IPS-15b (cell line): Measurements from ENCODE around the gene ZNF12.
A peak's percentile ranks its signal among the peaks of the same experiment; 100 is the strongest.
"Not testable (repeated sequence)": the region's sequence is repeated elsewhere in the genome, so short reads cannot be mapped to it uniquely, and the experiment has no call there.

Experiments used
- H3K27me3 ChIP-seq: one replicate; pipeline ENCODE4 v1.6.1; 2013; ENCODE audit warnings: low read length; ENCODE audit not compliant: control insufficient read depth, insufficient read depth
- H3K36me3 ChIP-seq: one replicate; pipeline ENCODE4 v1.6.1; 2013; ENCODE audit warnings: low read length; ENCODE audit not compliant: control insufficient read depth, insufficient read depth
- H3K4me1 ChIP-seq: one replicate; pipeline ENCODE4 v1.6.1; 2013; ENCODE audit warnings: mild to moderate bottlenecking, low read length; ENCODE audit not compliant: control insufficient read depth, insufficient read depth
- H3K4me3 ChIP-seq: one replicate; pipeline ENCODE4 v1.5.1; 2013; ENCODE audit warnings: low read depth, low read length
- H3K9ac ChIP-seq: one replicate; pipeline ENCODE4 v1.6.1; 2013; ENCODE audit warnings: low read depth, mild to moderate bottlenecking, low read length
- H3K9me3 ChIP-seq: one replicate; pipeline ENCODE4 v1.6.1; 2013; ENCODE audit warnings: mild to moderate bottlenecking, low read length; ENCODE audit not compliant: control insufficient read depth, insufficient read depth

The ZNF12 gene

GRCh38 chr7:6725003-6725402 lies 18.3 kb upstream of the ZNF12 start:
- Histone ChIP-seq H3K36me3 (no peaks in the 10 kb centered on the region), H3K4me1 (no peaks in the 10 kb centered on the region), H3K27me3 (no peaks in the 10 kb centered on the region), H3K9ac (no peak overlapping the region), H3K4me3 (no peak overlapping the region), H3K9me3 (no peaks in the 10 kb centered on the region)

GRCh38 chr7:6724351-6724750 lies 17.6 kb upstream of the ZNF12 start:
- H3K36me3 ChIP-seq, H3K27me3 ChIP-seq, H3K4me3 ChIP-seq, H3K4me1 ChIP-seq, H3K9me3 ChIP-seq, H3K9ac ChIP-seq: not testable (repeated sequence)

GRCh38 chr7:6718124-6718523 lies 11.4 kb upstream of the ZNF12 start:
- Histone ChIP-seq H3K4me1 (no peaks in the 10 kb centered on the region), H3K9ac (no peak overlapping the region), H3K36me3 (no peaks in the 10 kb centered on the region), H3K9me3 (no peaks in the 10 kb centered on the region), H3K27me3 (no peaks in the 10 kb centered on the region), H3K4me3 (no peak overlapping the region)

GRCh38 chr7:6715898-6716297 lies 9.2 kb upstream of the ZNF12 start:
- H3K9me3 ChIP-seq, H3K4me1 ChIP-seq, H3K27me3 ChIP-seq, H3K36me3 ChIP-seq, H3K9ac ChIP-seq, H3K4me3 ChIP-seq: not testable (repeated sequence)

- H3K27me3 ChIP-seq = no peaks in the 10 kb centered on the region
- H3K4me3 ChIP-seq = no peak overlapping the region
Observed at GRCh38 chr7:6714360-6714759, 7.6 kb upstream of the ZNF12 start.

GRCh38 chr7:6709808-6710207 lies 3.1 kb upstream of the ZNF12 start:
- Histone ChIP-seq H3K36me3 (no peaks in the 10 kb centered on the region), H3K9ac (no peak overlapping the region), H3K4me1 (no peaks in the 10 kb centered on the region), H3K9me3 (no peaks in the 10 kb centered on the region), H3K27me3 (no peaks in the 10 kb centered on the region), H3K4me3 (no peak overlapping the region)

More at GRCh38 chr7:6714360-6714759, 7.6 kb upstream of the ZNF12 start:
- no peaks in the 10 kb centered on the region for H3K9me3 ChIP-seq
- no peaks in the 10 kb centered on the region for H3K4me1 ChIP-seq
- H3K36me3 ChIP-seq = no peaks in the 10 kb centered on the region
- H3K9ac ChIP-seq = no peak overlapping the region

- H3K36me3 ChIP-seq = peaks cover 5% of the 10 kb centered on the region
- no peaks in the 10 kb centered on the region for H3K27me3 ChIP-seq
- no peak overlapping the region for H3K4me3 ChIP-seq
- peaks cover 5% of the 10 kb centered on the region for H3K9me3 ChIP-seq
- H3K4me1 ChIP-seq = no peaks in the 10 kb centered on the region
- H3K9ac ChIP-seq = no peak overlapping the region
Observed at GRCh38 chr7:6708304-6708703, 1.6 kb upstream of the ZNF12 start.

- Histone ChIP-seq H3K4me1 (no peaks in the 10 kb centered on the region), H3K27me3 (no peaks in the 10 kb centered on the region), H3K9me3 (peaks cover 5% of the 10 kb centered on the region), H3K4me3 (peak overlapping the region; percentile 81), H3K9ac (peak overlapping the region; percentile 89), H3K36me3 (peaks cover 10% of the 10 kb centered on the region)
Observed at GRCh38 chr7:6705959-6706665, 635 bp downstream of the ZNF12 start.

GRCh38 chr7:6701860-6702259 lies 4.9 kb downstream of the ZNF12 start:
- Histone ChIP-seq H3K9ac (no peak overlapping the region), H3K9me3 (peaks cover 28% of the 10 kb centered on the region), H3K36me3 (peaks cover 35% of the 10 kb centered on the region), H3K4me1 (no peaks in the 10 kb centered on the region), H3K27me3 (no peaks in the 10 kb centered on the region), H3K4me3 (no peak overlapping the region)

- H3K4me1 ChIP-seq = no peaks in the 10 kb centered on the region
- H3K27me3 ChIP-seq = no peaks in the 10 kb centered on the region
- no peak overlapping the region for H3K4me3 ChIP-seq
- peaks cover 46% of the 10 kb centered on the region for H3K36me3 ChIP-seq
- no peak overlapping the region for H3K9ac ChIP-seq
- peaks cover 39% of the 10 kb centered on the region for H3K9me3 ChIP-seq
Observed at GRCh38 chr7:6700793-6701192, 6.0 kb downstream of the ZNF12 start.

GRCh38 chr7:6691609-6692106 lies 15.1 kb downstream of the ZNF12 start:
- Histone ChIP-seq H3K27me3 (no peaks in the 10 kb centered on the region), H3K9ac (no peak overlapping the region), H3K4me3 (no peak overlapping the region), H3K9me3 (peaks cover 94% of the 10 kb centered on the region), H3K36me3 (peaks cover 75% of the 10 kb centered on the region), H3K4me1 (no peaks in the 10 kb centered on the region)

GRCh38 chr7:6691103-6691502 lies 15.6 kb downstream of the ZNF12 start:
- Histone ChIP-seq H3K9ac (no peak overlapping the region), H3K4me3 (peak overlapping the region; percentile 10), H3K4me1 (no peaks in the 10 kb centered on the region), H3K27me3 (no peaks in the 10 kb centered on the region), H3K9me3 (peaks cover 93% of the 10 kb centered on the region), H3K36me3 (peaks cover 70% of the 10 kb centered on the region)
